Esophagus muscularis mucosa (tissue), 3 donors: ENCODE measurements around the gene MFN2.

Experiments used
- POLR2AphosphoS5 ChIP-seq, 2 donors: sonication (generic); formaldehyde crosslinking; IDR thresholded peaks; one replicate each; pipeline ENCODE4 v1.6.1; 2017; ENCODE audit warnings: antibody characterized with exemption in 2 of 2
- TF ChIP-seq, protein P1 (sequence below), 3 experiments: fragments of 200-600 bp in 2 of 3; fragments of 450-650 bp in 1 of 3; sonication (generic) in 2 of 3; IDR thresholded peaks; one replicate each; pipeline ENCODE4 v1.5.1; 2017 to 2019; ENCODE audit warnings: antibody characterized with exemption in 3 of 3, mild to moderate bottlenecking in 2 of 3, moderate library complexity in 1 of 3

- no peak for TF ChIP-seq POLR2AphosphoS5 (IDR thresholded peaks at IDR 0.05)
- TF ChIP-seq, protein P1, sequence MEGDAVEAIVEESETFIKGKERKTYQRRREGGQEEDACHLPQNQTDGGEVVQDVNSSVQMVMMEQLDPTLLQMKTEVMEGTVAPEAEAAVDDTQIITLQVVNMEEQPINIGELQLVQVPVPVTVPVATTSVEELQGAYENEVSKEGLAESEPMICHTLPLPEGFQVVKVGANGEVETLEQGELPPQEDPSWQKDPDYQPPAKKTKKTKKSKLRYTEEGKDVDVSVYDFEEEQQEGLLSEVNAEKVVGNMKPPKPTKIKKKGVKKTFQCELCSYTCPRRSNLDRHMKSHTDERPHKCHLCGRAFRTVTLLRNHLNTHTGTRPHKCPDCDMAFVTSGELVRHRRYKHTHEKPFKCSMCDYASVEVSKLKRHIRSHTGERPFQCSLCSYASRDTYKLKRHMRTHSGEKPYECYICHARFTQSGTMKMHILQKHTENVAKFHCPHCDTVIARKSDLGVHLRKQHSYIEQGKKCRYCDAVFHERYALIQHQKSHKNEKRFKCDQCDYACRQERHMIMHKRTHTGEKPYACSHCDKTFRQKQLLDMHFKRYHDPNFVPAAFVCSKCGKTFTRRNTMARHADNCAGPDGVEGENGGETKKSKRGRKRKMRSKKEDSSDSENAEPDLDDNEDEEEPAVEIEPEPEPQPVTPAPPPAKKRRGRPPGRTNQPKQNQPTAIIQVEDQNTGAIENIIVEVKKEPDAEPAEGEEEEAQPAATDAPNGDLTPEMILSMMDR (IDR thresholded peaks at IDR 0.05): no peak
Measured at GRCh38 chr1:11980676-11980972, 380 bp downstream of the MFN2 start.
